PFSK-1 (cell line): ENCODE data around the gene KCNMA1.

Experiments used
- FOXP2 ChIP-seq: optimal IDR thresholded peaks from 2 replicates; pipeline ENCODE3; 2011; ENCODE audit warnings: borderline replicate concordance, control low read depth, inconsistent platforms; ENCODE audit not compliant: insufficient read depth; ENCODE audit errors: extremely low read length, extremely low read depth
- POLR2AphosphoS5 ChIP-seq: IDR thresholded peaks from 2 replicates; pipeline ENCODE4 v1.6.1; 2012; ENCODE audit warnings: low read depth, mild to moderate bottlenecking, control low read depth, low read length, moderate library complexity
- REST ChIP-seq, 2 experiments: IDR thresholded peaks; 2 replicates each; pipeline versions ENCODE4 v1.6.1 to v1.8.0; 2011 to 2012; ENCODE audit warnings: low read depth in 2 of 2, low read length in 2 of 2, control low read depth in 1 of 2, inconsistent platforms in 1 of 2, mild to moderate bottlenecking in 1 of 2, moderate library complexity in 1 of 2; ENCODE audit not compliant: insufficient read depth in 1 of 2
- SIN3A ChIP-seq: IDR thresholded peaks from 2 replicates; pipeline ENCODE4 v1.6.1; 2012; ENCODE audit warnings: mild to moderate bottlenecking, low read length, moderate library complexity, borderline replicate concordance; ENCODE audit not compliant: insufficient read depth
- TAF1 ChIP-seq: IDR thresholded peaks from 2 replicates; pipeline ENCODE4 v1.6.1; 2012; ENCODE audit warnings: low read length, control low read depth, borderline replicate concordance; ENCODE audit not compliant: insufficient read depth

KCNMA1 gene

GRCh38 chr10:76992467-76992866 lies 645.1 kb downstream of the KCNMA1 start:
- TF ChIP-seq FOXP2 (no peak), REST (IDR thresholded peaks at IDR 0.05; ENCODE audit: insufficient read depth in 1 of 2, low read depth in 2 of 2, low read length in 2 of 2) (no peak), POLR2AphosphoS5 (no peak), SIN3A (no peak)

GRCh38 chr10:76991621-76992020 lies 646.0 kb downstream of the KCNMA1 start:
- TF ChIP-seq TAF1: no peak
- TF ChIP-seq FOXP2: no peak
- no peak for TF ChIP-seq POLR2AphosphoS5
- TF ChIP-seq SIN3A: no peak
- no peak for TF ChIP-seq REST (IDR thresholded peaks at IDR 0.05; ENCODE audit: insufficient read depth in 1 of 2, low read depth in 2 of 2, low read length in 2 of 2)

GRCh38 chr10:76990561-76990960 lies 647.0 kb downstream of the KCNMA1 start:
- TF ChIP-seq POLR2AphosphoS5: no peak
- no peak for TF ChIP-seq REST (IDR thresholded peaks at IDR 0.05; ENCODE audit: insufficient read depth in 1 of 2, low read depth in 2 of 2, low read length in 2 of 2)
- no peak for TF ChIP-seq SIN3A
- no peak for TF ChIP-seq FOXP2
- TF ChIP-seq TAF1: no peak

GRCh38 chr10:76984559-76985443 lies 652.8 kb downstream of the KCNMA1 start:
- no peak for TF ChIP-seq POLR2AphosphoS5
- TF ChIP-seq FOXP2: no peak
- no peak for TF ChIP-seq SIN3A
- TF ChIP-seq REST (IDR thresholded peaks at IDR 0.05; ENCODE audit: insufficient read depth in 1 of 2, low read depth in 2 of 2, low read length in 2 of 2): no peak
- no peak for TF ChIP-seq TAF1
